GM19193 (cell line): ENCODE results near the gene ITK.

Source experiments
- POLR2A ChIP-seq: IDR thresholded peaks from 4 replicates; pipeline ENCODE4 v1.6.1; 2011; ENCODE audit not compliant: insufficient read depth, insufficient read length; ENCODE audit errors: extremely low read depth

Gene ITK

GRCh38 chr5:157248821-157249470 lies 68.3 kb downstream of the ITK start:
- no peak for TF ChIP-seq POLR2A

- TF ChIP-seq POLR2A: no peak
These were observed 72.2 kb downstream of the ITK start for GRCh38 chr5:157252711-157253465.

GRCh38 chr5:157253547-157253946 lies 72.9 kb downstream of the ITK start:
- TF ChIP-seq POLR2A: no peak

GRCh38 chr5:157258450-157258849 lies 77.8 kb downstream of the ITK start:
- TF ChIP-seq POLR2A: no peak

GRCh38 chr5:157259699-157260098 lies 79.1 kb downstream of the ITK start:
- no peak for TF ChIP-seq POLR2A

GRCh38 chr5:157263496-157264090 lies 83.0 kb downstream of the ITK start:
- no peak for TF ChIP-seq POLR2A

- TF ChIP-seq POLR2A: peak; percentile 71
These were observed 85.2 kb downstream of the ITK start, which contains the start of gene CYFIP2 for GRCh38 chr5:157265714-157266285. Gene CYFIP2 (plus strand): TSS chr5:157266123. CDS start chr5:157285362, 19,239 bp downstream.

- no peak for TF ChIP-seq POLR2A
These were observed 85.8 kb downstream of the ITK start for GRCh38 chr5:157266286-157267007.

GRCh38 chr5:157267025-157267424 lies 86.4 kb downstream of the ITK start:
- no peak for TF ChIP-seq POLR2A

- no peak for TF ChIP-seq POLR2A
These were observed 87.3 kb downstream of the ITK start for GRCh38 chr5:157267761-157268480.

GRCh38 chr5:157269165-157269671 lies 88.6 kb downstream of the ITK start:
- TF ChIP-seq POLR2A: peak; percentile 24

GRCh38 chr5:157269761-157270272 lies 89.2 kb downstream of the ITK start:
- TF ChIP-seq POLR2A: no peak

GRCh38 chr5:157270771-157271170 lies 90.1 kb downstream of the ITK start:
- no peak for TF ChIP-seq POLR2A
